CD4-positive, alpha-beta T cell (primary cell): ENCODE results near the gene CORIN. TPM values are rescaled to one million over a fixed set of nuclear protein-coding genes. Genes with fewer than 3 reads are reported as not detected.

Experiments used
- ATAC-seq: fragments of 200-7000 bp; cut with Tn5 transposase; one replicate; pipeline ENCODE4 v1.10.0; 2022; ENCODE audit warnings: mild to moderate bottlenecking; ENCODE audit not compliant: poor library complexity
- CTCF ChIA-PET: fragments of 350-600 bp; sonication (Branson Sonifier 250); formaldehyde crosslinking; loops from one replicate; lab custom pipeline; 2021; ENCODE audit warnings: antibody characterized with exemption, inconsistent platforms; lab: Charles Lee
- POLR2A ChIA-PET: fragments of 350-600 bp; sonication (Branson Sonifier 250); formaldehyde crosslinking; loops from one replicate; lab custom pipeline; 2021; ENCODE audit warnings: antibody characterized with exemption, inconsistent platforms; lab: Charles Lee
- DNase-seq, 14 experiments: peaks; one replicate each; pipeline ENCODE4 v3.0.0-alpha.2; 2013 to 2020; ENCODE audit warnings: mixed read lengths in 2 of 14
- H3K27ac ChIP-seq, 2 donors: one replicate each; pipeline versions ENCODE4 v1.5.1 to v1.7.0; 2013; ENCODE audit warnings: low read length in 2 of 2, low read depth in 1 of 2, mild to moderate bottlenecking in 1 of 2
- H3K27me3 ChIP-seq, 2 experiments: 1 replicate in 1 of 2; 2 replicates in 1 of 2; pipeline versions ENCODE4 v1.6.1 to v1.7.0; 2013; ENCODE audit warnings: low read length in 2 of 2, control low read depth in 1 of 2, mild to moderate bottlenecking in 1 of 2, moderate library complexity in 1 of 2; ENCODE audit not compliant: insufficient read depth in 2 of 2, control insufficient read depth in 1 of 2
- H3K36me3 ChIP-seq: one replicate; pipeline ENCODE4 v1.6.1; 2013; ENCODE audit warnings: low read length, control low read depth; ENCODE audit not compliant: insufficient read depth
- H3K4me1 ChIP-seq: one replicate; pipeline ENCODE4 v1.6.1; 2013; ENCODE audit warnings: low read length, control low read depth; ENCODE audit not compliant: insufficient read depth
- H3K4me3 ChIP-seq: one replicate; pipeline ENCODE4 v1.5.1; 2013; ENCODE audit warnings: mild to moderate bottlenecking, low read length, moderate library complexity
- H3K9me3 ChIP-seq, 2 experiments: 1 replicate in 1 of 2; 2 replicates in 1 of 2; pipeline versions ENCODE4 v1.6.1 to v1.7.0; 2013; ENCODE audit warnings: low read length in 2 of 2, mild to moderate bottlenecking in 2 of 2, control low read depth in 1 of 2, moderate library complexity in 1 of 2; ENCODE audit not compliant: control insufficient read depth in 1 of 2, insufficient read depth in 1 of 2
- H3K27ac Mint-ChIP-seq: one replicate; pipeline ENCODE4 v1.8.0; 2020; ENCODE audit warnings: mixed read lengths
- H3K27me3 Mint-ChIP-seq: one replicate; pipeline ENCODE4 v1.8.0; 2021; ENCODE audit warnings: mixed read lengths
- H3K36me3 Mint-ChIP-seq: one replicate; pipeline ENCODE4 v1.8.0; 2021; ENCODE audit warnings: low read depth, mixed read lengths
- H3K4me1 Mint-ChIP-seq: one replicate; pipeline ENCODE4 v1.8.0; 2021; ENCODE audit warnings: low read depth, mixed read lengths
- H3K4me3 Mint-ChIP-seq: one replicate; pipeline ENCODE4 v1.8.0; 2020; ENCODE audit warnings: mild to moderate bottlenecking, mixed read lengths
- H3K9me3 Mint-ChIP-seq: one replicate; pipeline ENCODE4 v1.8.0; 2020; ENCODE audit warnings: mixed read lengths
- intact Hi-C, 2 experiments: fragments of 100-400 bp; cut with DNase I in 1 of 2; cut with micrococcal nuclease in 1 of 2; formaldehyde crosslinking; loops; one replicate each; pipeline versions ENCODE4 v1.15.1 to v1.9.0; 2023 to 2025; cut with DNase I, micrococcal nuclease
- total RNA-seq, 174 experiments: library from RNA in 2 of 174; stranded (reverse) in 2 of 174; gene quantifications; one replicate each; pipeline ENCODE4 v1.2.3 and lab custom pipeline; 2021 to 2026
- TF ChIP-seq, protein P1 (sequence below): fragments of 200-600 bp; IDR thresholded peaks from one replicate; pipeline ENCODE4 v1.8.0; 2022; ENCODE audit warnings: antibody characterized with exemption, mild to moderate bottlenecking

Gene CORIN
- total RNA-seq, 2 experiments from 2014 or later, result 0.14 TPM; not detected in 1

- DNase-seq (no peak), ATAC-seq (no peak)
- Mint-ChIP-seq H3K36me3 (no peaks in the 10 kb centered on the region), H3K9me3 (peaks cover 5% of the 10 kb centered on the region), H3K4me1 (no peaks in the 10 kb centered on the region), H3K27me3 (peaks cover 38% of the 10 kb centered on the region), H3K27ac (no peak overlapping the region), H3K4me3 (no peak overlapping the region)
- intact Hi-C loops, result no loop called here
- POLR2A ChIA-PET, result no interaction called here
- Histone ChIP-seq H3K27me3 (peaks cover 0 to 2% of the 10 kb centered on the region in 2 experiments), H3K4me1 (no peaks in the 10 kb centered on the region), H3K27ac (no peak overlapping the region), H3K36me3 (no peaks in the 10 kb centered on the region), H3K9me3 (no peaks in the 10 kb centered on the region), H3K4me3 (no peak overlapping the region)
- CTCF ChIA-PET, result no interaction called here
- TF ChIP-seq, protein P1, sequence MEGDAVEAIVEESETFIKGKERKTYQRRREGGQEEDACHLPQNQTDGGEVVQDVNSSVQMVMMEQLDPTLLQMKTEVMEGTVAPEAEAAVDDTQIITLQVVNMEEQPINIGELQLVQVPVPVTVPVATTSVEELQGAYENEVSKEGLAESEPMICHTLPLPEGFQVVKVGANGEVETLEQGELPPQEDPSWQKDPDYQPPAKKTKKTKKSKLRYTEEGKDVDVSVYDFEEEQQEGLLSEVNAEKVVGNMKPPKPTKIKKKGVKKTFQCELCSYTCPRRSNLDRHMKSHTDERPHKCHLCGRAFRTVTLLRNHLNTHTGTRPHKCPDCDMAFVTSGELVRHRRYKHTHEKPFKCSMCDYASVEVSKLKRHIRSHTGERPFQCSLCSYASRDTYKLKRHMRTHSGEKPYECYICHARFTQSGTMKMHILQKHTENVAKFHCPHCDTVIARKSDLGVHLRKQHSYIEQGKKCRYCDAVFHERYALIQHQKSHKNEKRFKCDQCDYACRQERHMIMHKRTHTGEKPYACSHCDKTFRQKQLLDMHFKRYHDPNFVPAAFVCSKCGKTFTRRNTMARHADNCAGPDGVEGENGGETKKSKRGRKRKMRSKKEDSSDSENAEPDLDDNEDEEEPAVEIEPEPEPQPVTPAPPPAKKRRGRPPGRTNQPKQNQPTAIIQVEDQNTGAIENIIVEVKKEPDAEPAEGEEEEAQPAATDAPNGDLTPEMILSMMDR, result no peak
These were observed 198.3 kb downstream of the CORIN start for GRCh38 chr4:47639531-47639930.

DNA sequence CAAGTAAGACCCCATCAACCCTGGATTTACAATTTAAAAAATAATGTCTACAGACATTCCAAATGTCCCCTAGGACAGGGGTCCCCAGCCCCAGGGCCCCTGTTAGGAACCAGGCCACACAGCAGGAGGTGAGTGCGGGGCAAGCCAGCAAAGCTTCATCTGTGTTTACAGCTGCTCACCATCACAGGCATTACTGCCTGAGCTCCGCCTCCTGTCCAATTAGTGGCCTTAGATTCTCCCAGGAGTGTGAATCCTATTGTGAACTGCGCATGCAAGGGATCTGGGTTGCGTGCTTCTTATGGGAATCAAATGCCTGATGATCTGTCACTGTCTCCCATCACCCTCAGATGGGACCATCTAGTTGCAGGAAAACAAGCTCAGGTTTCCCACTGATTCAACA is 206.7 kb downstream of the CORIN start:
- no peaks in the 10 kb centered on the region for H3K9me3 Mint-ChIP-seq
- H3K27ac Mint-ChIP-seq, result no peak overlapping the region
- TF ChIP-seq, protein P1, result no peak

DNA sequence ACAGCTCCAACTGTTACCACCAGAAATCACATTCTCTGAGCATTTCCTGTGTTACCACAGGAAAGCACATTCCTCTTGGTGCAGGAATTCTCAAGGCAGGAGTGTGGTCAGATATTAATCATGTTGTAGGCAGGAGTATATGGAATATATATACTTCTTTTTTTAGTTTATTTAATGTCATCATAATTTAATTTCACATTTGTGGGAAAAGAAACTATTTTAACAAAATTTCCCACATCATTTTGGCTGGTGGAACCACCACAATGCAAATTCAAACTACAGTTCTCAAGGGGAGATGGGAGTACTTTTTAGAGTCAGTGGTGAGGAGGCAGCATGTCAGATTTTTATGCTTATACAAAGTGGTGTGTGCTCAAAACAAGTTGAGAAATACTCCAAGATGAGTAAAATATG is 213.8 kb downstream of the CORIN start:
- no peak overlapping the region for H3K4me3 Mint-ChIP-seq
- H3K9me3 ChIP-seq, result no peaks in the 10 kb centered on the region
- TF ChIP-seq, protein P1, result no peak
- intact Hi-C loops, result no loop called here
- no peak for DNase-seq
- H3K4me3 ChIP-seq, result no peak overlapping the region
- no peak overlapping the region for H3K27ac ChIP-seq
- no peaks in the 10 kb centered on the region for H3K36me3 Mint-ChIP-seq
- ChIA-PET CTCF (no interaction called here), POLR2A (no interaction called here)
- no peaks in the 10 kb centered on the region for H3K27me3 ChIP-seq
- H3K4me1 ChIP-seq, result no peaks in the 10 kb centered on the region
- no peak overlapping the region for H3K27ac Mint-ChIP-seq
- no peak for ATAC-seq
- no peaks in the 10 kb centered on the region for H3K9me3 Mint-ChIP-seq
- H3K4me1 Mint-ChIP-seq, result no peaks in the 10 kb centered on the region
- H3K36me3 ChIP-seq, result no peaks in the 10 kb centered on the region
- H3K27me3 Mint-ChIP-seq, result no peaks in the 10 kb centered on the region

More for the DNA sequence above, 206.7 kb downstream of the CORIN start:
- H3K27ac ChIP-seq, result no peak overlapping the region
- no peaks in the 10 kb centered on the region for H3K4me1 ChIP-seq
- DNase-seq (no peak), ATAC-seq (no peak)
- Mint-ChIP-seq H3K36me3 (no peaks in the 10 kb centered on the region), H3K27me3 (peaks cover 6% of the 10 kb centered on the region), H3K4me3 (no peak overlapping the region), H3K4me1 (no peaks in the 10 kb centered on the region)
- intact Hi-C loops, result no loop called here
- POLR2A ChIA-PET, result no interaction called here
- peaks cover 0 to 2% of the 10 kb centered on the region in 2 experiments for H3K27me3 ChIP-seq
- H3K4me3 ChIP-seq, result no peak overlapping the region
- H3K36me3 ChIP-seq, result no peaks in the 10 kb centered on the region
- H3K9me3 ChIP-seq, result no peaks in the 10 kb centered on the region
- CTCF ChIA-PET, result no interaction called here
